Measurements from ENCODE around the gene SLC25A12. TPM values are rescaled to one million over a fixed set of nuclear protein-coding genes. Genes with fewer than 3 reads are reported as not detected.
"Not testable (repeated sequence)": the region's sequence is repeated elsewhere in the genome, so short reads cannot be mapped to it uniquely, and the experiment has no call there.

SLC25A12 gene
- total RNA-seq, 2 experiments from 2014 or later, result 16.2 to 18.3 TPM

- Mint-ChIP-seq H3K4me3 (no peak overlapping the region), H3K27me3 (peaks cover 2% of the 10 kb centered on the region), H3K27ac (no peak overlapping the region), H3K9me3 (peaks cover 2% of the 10 kb centered on the region), H3K4me1 (ENCODE audit: low read depth) (no peaks in the 10 kb centered on the region), H3K36me3 (ENCODE audit: low read depth) (no peaks in the 10 kb centered on the region)
- intact Hi-C loops (cut with micrococcal nuclease), result no loop called here
- ChIA-PET POLR2A (no interaction called here), CTCF (no interaction called here)
- no peak for ATAC-seq
- no peak for DNase-seq
- TF ChIP-seq CTCF (IDR thresholded peaks at IDR 0.05), result no peak
Observed at GRCh38 chr2:171902840-171903420, 8.9 kb upstream of the SLC25A12 start.

GRCh38 chr2:171899623-171900282 is 5.7 kb upstream of the SLC25A12 start:
- CTCF ChIA-PET; H3K9me3 Mint-ChIP-seq; H3K36me3 Mint-ChIP-seq (ENCODE audit: low read depth); ATAC-seq; H3K4me3 Mint-ChIP-seq; H3K4me1 Mint-ChIP-seq (ENCODE audit: low read depth); intact Hi-C loops (cut with micrococcal nuclease); POLR2A ChIA-PET; H3K27me3 Mint-ChIP-seq; DNase-seq; H3K27ac Mint-ChIP-seq: not testable (repeated sequence)

GRCh38 chr2:171895786-171896185 is 1.7 kb upstream of the SLC25A12 start:
- DNase-seq (no peak), ATAC-seq (no peak)
- Mint-ChIP-seq H3K9me3 (peaks cover 2% of the 10 kb centered on the region), H3K4me1 (ENCODE audit: low read depth) (peaks cover 23% of the 10 kb centered on the region), H3K36me3 (ENCODE audit: low read depth) (peaks cover 12% of the 10 kb centered on the region), H3K27ac (no peak overlapping the region), H3K27me3 (peaks cover 3% of the 10 kb centered on the region), H3K4me3 (no peak overlapping the region)
- no peak for TF ChIP-seq CTCF (IDR thresholded peaks at IDR 0.05)
- intact Hi-C loops (cut with micrococcal nuclease), result no loop called here
- CTCF ChIA-PET, result no interaction called here
- POLR2A ChIA-PET, result no interaction called here

- intact Hi-C loops (cut with micrococcal nuclease), result no loop called here
- Mint-ChIP-seq H3K9me3 (peaks cover 2% of the 10 kb centered on the region), H3K4me1 (ENCODE audit: low read depth) (peaks cover 30% of the 10 kb centered on the region), H3K36me3 (ENCODE audit: low read depth) (peaks cover 23% of the 10 kb centered on the region), H3K27ac (peak overlapping the region; percentile 73), H3K27me3 (peaks cover 3% of the 10 kb centered on the region), H3K4me3 (peak overlapping the region; percentile 99)
- ATAC-seq (no peak), DNase-seq (no peak)
- ChIA-PET POLR2A (interaction anchor here (0.8 to 4.1 kb wide), 4 partner anchors 13 to 461 kb away, joined by 3 to 20 read pairs (median 7); partner anchors contain the start of genes HAT1 and METTL8), CTCF (no interaction called here)
- no peak for TF ChIP-seq CTCF (IDR thresholded peaks at IDR 0.05)
Observed at GRCh38 chr2:171894612-171894947, 536 bp upstream of the SLC25A12 start.

- Mint-ChIP-seq H3K27me3 (peaks cover 3% of the 10 kb centered on the region), H3K4me1 (ENCODE audit: low read depth) (peaks cover 35% of the 10 kb centered on the region), H3K36me3 (ENCODE audit: low read depth) (peaks cover 28% of the 10 kb centered on the region), H3K4me3 (peak overlapping the region; percentile 99), H3K27ac (peak overlapping the region; percentile 93), H3K9me3 (no peaks in the 10 kb centered on the region)
- POLR2A ChIA-PET, result interaction anchor here (0.9 to 4.1 kb wide), 5 partner anchors 12 to 190 kb away, joined by 3 to 20 read pairs (median 3); partner anchors contain the start of genes HAT1 and METAP1D
- no peak for TF ChIP-seq CTCF (IDR thresholded peaks at IDR 0.05)
- intact Hi-C loops (cut with micrococcal nuclease), result no loop called here
- DNase-seq, result no peak
- peak; percentile 47 for ATAC-seq
- CTCF ChIA-PET, result interaction anchor here (1.3 kb wide), 1 partner anchor 71 kb away, joined by 5 read pairs; no protein-coding TSS in a partner anchor
Observed at GRCh38 chr2:171893196-171893823, 734 bp downstream of the SLC25A12 start.
